HG03571 (cell line): Measurements from ENCODE around the gene TLCD1.

ENCODE experiments used
- ATAC-seq: cut with Tn5 transposase; IDR thresholded peaks from one replicate; pipeline ENCODE4 v1.9.1; 2021; ENCODE audit not compliant: unreplicated experiment

TLCD1 gene

GRCh38 chr17:28689011-28689410 is 37.0 kb downstream of the TLCD1 start:
- ATAC-seq, result no peak

GRCh38 chr17:28688481-28688880 is 37.6 kb downstream of the TLCD1 start:
- ATAC-seq, result no peak

GRCh38 chr17:28686296-28686695 is 39.7 kb downstream of the TLCD1 start:
- ATAC-seq, result no peak

- no peak for ATAC-seq
Observed at GRCh38 chr17:28685366-28685765, 40.7 kb downstream of the TLCD1 start.

GRCh38 chr17:28684963-28685362 is 41.1 kb downstream of the TLCD1 start:
- no peak for ATAC-seq

- no peak for ATAC-seq
Observed at GRCh38 chr17:28682655-28683054, 43.4 kb downstream of the TLCD1 start.

GRCh38 chr17:28675980-28676379 is 50.1 kb downstream of the TLCD1 start:
- no peak for ATAC-seq

GRCh38 chr17:28675490-28675889 is 50.5 kb downstream of the TLCD1 start:
- ATAC-seq, result no peak
